Measurements from ENCODE around the gene C10orf105.

The C10orf105 gene

GRCh38 chr10:71663311-71663710, 56.3 kb downstream of the C10orf105 start:
- TF ChIP-seq, protein P1, sequence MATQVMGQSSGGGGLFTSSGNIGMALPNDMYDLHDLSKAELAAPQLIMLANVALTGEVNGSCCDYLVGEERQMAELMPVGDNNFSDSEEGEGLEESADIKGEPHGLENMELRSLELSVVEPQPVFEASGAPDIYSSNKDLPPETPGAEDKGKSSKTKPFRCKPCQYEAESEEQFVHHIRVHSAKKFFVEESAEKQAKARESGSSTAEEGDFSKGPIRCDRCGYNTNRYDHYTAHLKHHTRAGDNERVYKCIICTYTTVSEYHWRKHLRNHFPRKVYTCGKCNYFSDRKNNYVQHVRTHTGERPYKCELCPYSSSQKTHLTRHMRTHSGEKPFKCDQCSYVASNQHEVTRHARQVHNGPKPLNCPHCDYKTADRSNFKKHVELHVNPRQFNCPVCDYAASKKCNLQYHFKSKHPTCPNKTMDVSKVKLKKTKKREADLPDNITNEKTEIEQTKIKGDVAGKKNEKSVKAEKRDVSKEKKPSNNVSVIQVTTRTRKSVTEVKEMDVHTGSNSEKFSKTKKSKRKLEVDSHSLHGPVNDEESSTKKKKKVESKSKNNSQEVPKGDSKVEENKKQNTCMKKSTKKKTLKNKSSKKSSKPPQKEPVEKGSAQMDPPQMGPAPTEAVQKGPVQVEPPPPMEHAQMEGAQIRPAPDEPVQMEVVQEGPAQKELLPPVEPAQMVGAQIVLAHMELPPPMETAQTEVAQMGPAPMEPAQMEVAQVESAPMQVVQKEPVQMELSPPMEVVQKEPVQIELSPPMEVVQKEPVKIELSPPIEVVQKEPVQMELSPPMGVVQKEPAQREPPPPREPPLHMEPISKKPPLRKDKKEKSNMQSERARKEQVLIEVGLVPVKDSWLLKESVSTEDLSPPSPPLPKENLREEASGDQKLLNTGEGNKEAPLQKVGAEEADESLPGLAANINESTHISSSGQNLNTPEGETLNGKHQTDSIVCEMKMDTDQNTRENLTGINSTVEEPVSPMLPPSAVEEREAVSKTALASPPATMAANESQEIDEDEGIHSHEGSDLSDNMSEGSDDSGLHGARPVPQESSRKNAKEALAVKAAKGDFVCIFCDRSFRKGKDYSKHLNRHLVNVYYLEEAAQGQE (IDR thresholded peaks at IDR 0.05; ENCODE audit: insufficient read depth in 1 of 2, low read depth in 2 of 2, low read length in 2 of 2): no peak
- TF ChIP-seq FOXP2 (optimal IDR thresholded peaks at IDR 0.05; ENCODE audit: borderline replicate concordance, extremely low read depth, extremely low read length, insufficient read depth) (no peak), SIN3A (IDR thresholded peaks at IDR 0.05; ENCODE audit: borderline replicate concordance, insufficient read depth, low read length) (no peak), TAF1 (IDR thresholded peaks at IDR 0.05; ENCODE audit: borderline replicate concordance, insufficient read depth, low read length) (no peak), POLR2AphosphoS5 (IDR thresholded peaks at IDR 0.05; ENCODE audit: low read depth, low read length) (no peak)

GRCh38 chr10:71661779-71662336, 57.7 kb downstream of the C10orf105 start:
- TF ChIP-seq, protein P1 (IDR thresholded peaks at IDR 0.05; ENCODE audit: insufficient read depth in 1 of 2, low read depth in 2 of 2, low read length in 2 of 2): no peak
- TF ChIP-seq FOXP2 (optimal IDR thresholded peaks at IDR 0.05; ENCODE audit: borderline replicate concordance, extremely low read depth, extremely low read length, insufficient read depth) (no peak), SIN3A (IDR thresholded peaks at IDR 0.05; ENCODE audit: borderline replicate concordance, insufficient read depth, low read length) (no peak), POLR2AphosphoS5 (IDR thresholded peaks at IDR 0.05; ENCODE audit: low read depth, low read length) (no peak), TAF1 (IDR thresholded peaks at IDR 0.05; ENCODE audit: borderline replicate concordance, insufficient read depth, low read length) (no peak)
